22Rv1 (cell line): ENCODE data around the gene ICE1.

ENCODE experiments used
- H3K27ac ChIP-seq: fragments of 450-650 bp; 2 replicates; pipeline ENCODE4 v1.5.1; 2017
- ZFX ChIP-seq: fragments of 450-650 bp; IDR thresholded peaks from 2 replicates; pipeline ENCODE4 v1.6.1; 2017; ENCODE audit warnings: antibody characterized with exemption, borderline replicate concordance
- TF ChIP-seq, protein P1 (sequence below): fragments of 450-650 bp; IDR thresholded peaks from 2 replicates; pipeline ENCODE4 v1.5.1; 2017; ENCODE audit warnings: mild to moderate bottlenecking

ICE1 gene

DNA sequence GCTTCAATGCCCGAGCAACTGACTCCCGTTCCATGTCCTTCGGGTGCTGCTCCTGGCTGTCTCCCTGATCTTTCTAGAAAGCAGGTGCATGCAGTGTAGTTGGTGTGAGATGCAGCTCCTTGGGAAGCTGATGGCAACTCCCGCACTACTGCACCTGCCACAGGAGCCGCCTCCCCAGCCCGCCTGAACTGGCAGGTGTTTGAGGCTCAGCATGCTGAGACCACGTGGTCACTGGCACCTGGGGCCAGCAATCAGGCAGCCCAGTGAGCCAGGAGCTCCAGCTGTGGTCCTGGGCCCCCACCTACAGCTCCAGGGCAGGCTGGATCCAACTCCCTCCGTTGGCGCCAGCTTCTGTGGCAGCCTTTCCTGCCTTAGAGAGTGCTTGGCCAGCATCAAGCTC lies 111.5 kb downstream of the ICE1 start:
- no peak overlapping the region for H3K27ac ChIP-seq
- no peak for TF ChIP-seq ZFX
- TF ChIP-seq, protein P1, sequence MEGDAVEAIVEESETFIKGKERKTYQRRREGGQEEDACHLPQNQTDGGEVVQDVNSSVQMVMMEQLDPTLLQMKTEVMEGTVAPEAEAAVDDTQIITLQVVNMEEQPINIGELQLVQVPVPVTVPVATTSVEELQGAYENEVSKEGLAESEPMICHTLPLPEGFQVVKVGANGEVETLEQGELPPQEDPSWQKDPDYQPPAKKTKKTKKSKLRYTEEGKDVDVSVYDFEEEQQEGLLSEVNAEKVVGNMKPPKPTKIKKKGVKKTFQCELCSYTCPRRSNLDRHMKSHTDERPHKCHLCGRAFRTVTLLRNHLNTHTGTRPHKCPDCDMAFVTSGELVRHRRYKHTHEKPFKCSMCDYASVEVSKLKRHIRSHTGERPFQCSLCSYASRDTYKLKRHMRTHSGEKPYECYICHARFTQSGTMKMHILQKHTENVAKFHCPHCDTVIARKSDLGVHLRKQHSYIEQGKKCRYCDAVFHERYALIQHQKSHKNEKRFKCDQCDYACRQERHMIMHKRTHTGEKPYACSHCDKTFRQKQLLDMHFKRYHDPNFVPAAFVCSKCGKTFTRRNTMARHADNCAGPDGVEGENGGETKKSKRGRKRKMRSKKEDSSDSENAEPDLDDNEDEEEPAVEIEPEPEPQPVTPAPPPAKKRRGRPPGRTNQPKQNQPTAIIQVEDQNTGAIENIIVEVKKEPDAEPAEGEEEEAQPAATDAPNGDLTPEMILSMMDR = no peak

DNA sequence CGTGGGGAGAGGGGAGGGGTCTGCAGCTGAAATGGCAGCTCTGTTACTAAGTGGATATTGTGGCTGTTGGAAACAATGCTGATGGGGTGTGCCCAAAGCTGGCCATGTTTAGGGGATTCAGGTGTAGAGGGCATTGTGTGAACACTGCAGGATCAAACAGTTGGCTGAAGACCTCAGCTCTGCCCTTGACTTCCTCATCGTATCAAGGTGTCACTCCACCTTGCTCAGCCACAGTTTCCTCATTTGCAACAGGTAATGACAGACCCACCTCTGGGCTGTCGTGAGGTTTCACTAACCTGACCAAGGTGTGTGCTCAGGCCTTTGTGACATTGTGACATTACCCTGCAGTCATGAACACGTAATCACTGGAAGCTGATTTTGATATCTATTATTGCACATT lies 111.9 kb downstream of the ICE1 start:
- H3K27ac ChIP-seq = no peak overlapping the region
- TF ChIP-seq, protein P1 = no peak
- no peak for TF ChIP-seq ZFX

DNA sequence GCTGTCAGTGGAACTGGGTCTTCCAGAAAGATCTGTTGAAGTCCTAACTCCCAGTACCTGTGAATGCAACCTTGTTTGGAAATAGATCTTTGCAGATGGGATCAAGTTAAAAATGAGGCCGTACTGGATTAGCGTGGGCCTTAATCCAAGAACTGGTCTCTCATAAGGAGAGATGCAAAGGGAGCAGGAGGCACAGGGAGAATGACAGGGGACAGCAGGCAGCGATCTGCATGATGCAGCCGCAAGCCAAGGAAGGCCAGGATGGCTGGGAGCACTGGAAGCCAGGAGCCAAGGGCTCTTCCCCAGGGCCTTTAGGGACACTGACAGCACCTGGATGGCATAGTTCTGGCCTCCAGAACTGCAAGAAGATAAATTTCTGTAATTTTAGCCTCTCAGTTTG lies 114.4 kb downstream of the ICE1 start:
- TF ChIP-seq ZFX = no peak
- TF ChIP-seq, protein P1 = no peak
- no peak overlapping the region for H3K27ac ChIP-seq

DNA sequence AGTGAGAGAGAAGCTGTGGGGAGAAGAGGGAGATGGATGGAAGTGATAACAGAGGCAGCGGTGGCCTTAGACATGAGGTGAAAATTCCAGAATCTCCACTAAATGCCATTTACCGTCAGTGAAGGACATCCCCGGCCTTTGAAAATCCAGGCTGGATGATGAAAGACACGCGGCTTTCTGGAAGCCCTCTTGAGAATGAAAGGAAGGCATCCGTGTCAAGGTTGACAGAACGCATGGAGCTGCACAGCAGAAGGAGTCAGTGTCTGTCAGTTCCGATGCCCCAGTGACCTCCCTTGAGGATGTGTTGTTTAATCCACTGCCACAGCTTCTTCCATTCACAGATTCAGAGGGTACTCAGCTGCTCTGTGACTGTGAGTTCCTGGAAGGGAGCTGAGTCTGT lies 114.9 kb downstream of the ICE1 start:
- TF ChIP-seq, protein P1 = no peak
- no peak for TF ChIP-seq ZFX
- no peak overlapping the region for H3K27ac ChIP-seq

DNA sequence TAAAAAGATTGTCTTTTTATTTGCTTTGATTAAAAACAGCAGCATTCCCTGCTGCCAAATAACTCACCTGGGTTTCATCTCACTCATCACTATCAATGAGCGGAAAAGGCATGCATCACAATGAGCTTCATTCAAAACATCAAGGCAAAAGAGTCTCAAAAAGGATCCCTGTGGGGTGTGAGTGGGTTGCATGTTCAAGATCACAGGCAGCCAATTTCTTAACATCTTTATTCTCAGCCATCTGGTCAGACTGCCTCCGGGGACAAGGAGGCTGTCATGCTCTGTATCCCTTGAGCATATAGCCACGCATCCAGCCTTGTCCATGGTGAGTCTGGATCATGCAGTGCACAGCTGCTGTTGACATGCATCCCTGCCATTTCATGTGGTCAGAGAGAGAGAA lies 117.1 kb downstream of the ICE1 start:
- no peak for TF ChIP-seq ZFX
- no peak overlapping the region for H3K27ac ChIP-seq
